Peyer's patch (tissue), 4 donors: ENCODE results near the gene STEAP2.

Experiments used
- CTCF ChIP-seq, 6 experiments: fragments of 450-650 bp in 4 of 6; fragments of 200-600 bp in 2 of 6; sonication (generic) in 1 of 6; IDR thresholded peaks; one replicate each; pipeline ENCODE4 v1.5.1; 2017 to 2019; ENCODE audit warnings: antibody characterized with exemption in 6 of 6, mild to moderate bottlenecking in 3 of 6, moderate library complexity in 1 of 6
- POLR2A ChIP-seq, 2 donors: fragments of 450-650 bp; IDR thresholded peaks; one replicate each; pipeline ENCODE4 v1.5.1; 2017; ENCODE audit warnings: antibody characterized with exemption in 2 of 2, mild to moderate bottlenecking in 2 of 2, moderate library complexity in 2 of 2

GRCh38 chr7:90190995-90191394 lies 20.5 kb upstream of the STEAP2 start:
- TF ChIP-seq CTCF (IDR thresholded peaks at IDR 0.05) = no peak
- no peak for TF ChIP-seq POLR2A (IDR thresholded peaks at IDR 0.05)
